Mucosa of descending colon (tissue), 3 donors: ENCODE results near the gene DGCR6L. TPM values are rescaled to one million over a fixed set of nuclear protein-coding genes. Genes with fewer than 3 reads are reported as not detected.
A peak's percentile ranks its signal among the peaks of the same experiment; 100 is the strongest.

ENCODE experiments used
- ATAC-seq: fragments of 200-7000 bp; cut with Tn5 transposase; one replicate; pipeline ENCODE4 v1.9.1; 2020; ENCODE audit warnings: mild to moderate bottlenecking, moderate library complexity
- DNase-seq, 3 donors: peaks; one replicate each; pipeline ENCODE4 v3.0.0-alpha.2; 2020
- H3K36me3 ChIP-seq: fragments of 200-600 bp; one replicate; pipeline ENCODE4 v1.8.0; 2021; ENCODE audit warnings: low read depth, mild to moderate bottlenecking
- H3K4me1 ChIP-seq: fragments of 200-600 bp; one replicate; pipeline ENCODE4 v1.8.0; 2021; ENCODE audit warnings: low read depth, mild to moderate bottlenecking
- H3K4me3 ChIP-seq: fragments of 200-600 bp; one replicate; pipeline ENCODE4 v1.8.0; 2021; ENCODE audit warnings: mild to moderate bottlenecking
- H3K9me3 ChIP-seq: fragments of 200-600 bp; one replicate; pipeline ENCODE4 v1.8.0; 2021; ENCODE audit warnings: mild to moderate bottlenecking
- CTCF ChIP-seq: fragments of 200-600 bp; IDR thresholded peaks from one replicate; pipeline ENCODE4 v1.8.0; 2022; ENCODE audit warnings: antibody characterized with exemption, mild to moderate bottlenecking
- intact Hi-C, 2 donors: fragments of 100-400 bp; cut with DNase I in 1 of 2; cut with micrococcal nuclease in 1 of 2; formaldehyde crosslinking; loops; one replicate each; pipeline versions ENCODE4 v1.11.0 to v1.11.1; 2022; cut with DNase I, micrococcal nuclease
- total RNA-seq, 3 donors: library from RNA; stranded (reverse); fragmentation: NEBNext Ultra II Directional in 2 of 3; extraction: Animal tissue kit (Norgen Biotek cat#: 25700) in 2 of 3; gene quantifications; one replicate each; pipeline versions ENCODE4 v1.2.1 to v1.2.4, GENCODE V29; 2021 to 2023
- donor health status: DM: no; HTN: no; CAD: no; lungs with moderate emphysema.
- donor health status: DM: no; HTN: no; CAD: no.
- donor health status: DM: no; HTN: yes; CAD: no.

The DGCR6L gene
- total RNA-seq, 3 donors from 2014 or later, result 24.8 to 33.9 (median 27.5) TPM

- no peak for TF ChIP-seq CTCF
- Histone ChIP-seq H3K4me3 (no peak overlapping the region), H3K9me3 (no peaks in the 10 kb centered on the region), H3K36me3 (no peaks in the 10 kb centered on the region), H3K4me1 (peaks cover 10% of the 10 kb centered on the region)
- intact Hi-C loops, result no loop called here
- ATAC-seq, result no peak
- peak in 1 of 3 donors; percentile 38 for DNase-seq
Observed at GRCh38 chr22:20302438-20303228, 17.2 kb downstream of the DGCR6L start.

- DNase-seq (no peak), ATAC-seq (peak; percentile 56)
- Histone ChIP-seq H3K4me1 (peaks cover 10% of the 10 kb centered on the region), H3K9me3 (no peaks in the 10 kb centered on the region), H3K36me3 (no peaks in the 10 kb centered on the region), H3K4me3 (no peak overlapping the region)
- no peak for TF ChIP-seq CTCF
- intact Hi-C loops, result no loop called here
Observed at GRCh38 chr22:20299746-20300136, 20.1 kb downstream of the DGCR6L start.

GRCh38 chr22:20298803-20299745 is 20.8 kb downstream of the DGCR6L start:
- ATAC-seq (peak; percentile 92), DNase-seq (peak; percentile 91 to 94 (median 91))
- Histone ChIP-seq H3K4me3 (no peak overlapping the region), H3K4me1 (peaks cover 10% of the 10 kb centered on the region), H3K36me3 (no peaks in the 10 kb centered on the region), H3K9me3 (no peaks in the 10 kb centered on the region)
- intact Hi-C loops, result no loop called here
- TF ChIP-seq CTCF, result no peak

- ATAC-seq, result no peak
- Histone ChIP-seq H3K4me1 (peaks cover 10% of the 10 kb centered on the region), H3K36me3 (no peaks in the 10 kb centered on the region), H3K9me3 (no peaks in the 10 kb centered on the region), H3K4me3 (no peak overlapping the region)
- intact Hi-C loops, result no loop called here
- peak in 1 of 3 donors; percentile 10 for DNase-seq
- no peak for TF ChIP-seq CTCF
Observed at GRCh38 chr22:20298110-20298802, 21.6 kb downstream of the DGCR6L start.

GRCh38 chr22:20297414-20298109 is 22.3 kb downstream of the DGCR6L start:
- Histone ChIP-seq H3K9me3 (no peaks in the 10 kb centered on the region), H3K4me1 (peaks cover 10% of the 10 kb centered on the region), H3K4me3 (no peak overlapping the region), H3K36me3 (no peaks in the 10 kb centered on the region)
- DNase-seq, result no peak
- no peak for TF ChIP-seq CTCF
- intact Hi-C loops, result no loop called here
- no peak for ATAC-seq
